Ecto neural progenitor cell (in vitro differentiated cells): ENCODE results near the gene GAL3ST1.
"Not testable (repeated sequence)": the region's sequence is repeated elsewhere in the genome, so short reads cannot be mapped to it uniquely, and the experiment has no call there.

Experiments used
- DNase-seq: peaks from one replicate; pipeline ENCODE4 v3.0.0-alpha.2; 2018; ENCODE audit warnings: low spot score

Gene GAL3ST1

DNA sequence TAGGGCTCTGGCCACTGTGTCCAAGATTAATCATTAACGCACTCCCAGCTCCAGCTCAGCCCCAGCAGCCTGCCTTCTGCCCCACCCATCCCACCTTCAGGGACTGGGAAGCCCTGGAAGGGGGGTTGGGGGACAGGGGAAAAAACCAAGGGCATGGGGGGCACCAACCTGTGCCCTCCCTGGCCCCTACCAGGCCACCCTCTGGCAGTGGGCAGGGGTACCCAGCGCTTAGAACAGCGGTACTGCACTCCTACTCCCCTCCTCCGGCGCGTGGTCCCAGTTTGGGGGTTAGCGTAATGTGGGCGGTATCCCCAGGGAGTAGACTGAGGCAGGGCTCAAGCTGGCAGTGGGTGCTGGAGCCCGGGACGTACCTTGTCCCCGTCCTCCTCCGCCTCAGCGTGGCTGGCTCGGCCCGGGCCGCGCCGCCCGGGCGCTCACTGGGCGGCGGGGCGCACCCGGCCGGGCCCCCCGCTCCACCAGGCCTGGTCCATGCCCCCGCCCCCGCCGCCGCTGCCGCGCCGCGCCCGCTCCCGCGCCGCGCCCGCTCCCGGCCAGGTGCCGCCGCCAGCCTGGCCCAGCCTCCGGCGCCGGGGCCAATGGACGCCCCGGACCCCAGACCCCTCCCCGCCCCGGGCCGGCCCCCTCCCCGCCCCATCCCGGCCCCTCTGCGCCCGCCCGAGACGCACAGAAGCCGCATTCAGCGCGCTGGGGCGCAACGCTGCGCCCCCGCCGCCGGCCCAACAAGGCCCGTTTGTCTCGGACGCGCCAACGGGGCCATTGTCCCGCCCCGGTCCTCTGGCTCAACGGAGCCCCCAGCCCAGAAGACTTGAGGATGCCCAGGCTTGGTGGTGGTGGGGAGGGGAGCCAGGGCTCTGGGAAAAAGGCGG, at the start of gene GAL3ST1:
GAL3ST1 (minus strand) TSS at position 571 of the 887 bp plus-strand sequence. CDS start 17,273 bp downstream, outside the sequence.
- peak; percentile 62 for DNase-seq

DNA sequence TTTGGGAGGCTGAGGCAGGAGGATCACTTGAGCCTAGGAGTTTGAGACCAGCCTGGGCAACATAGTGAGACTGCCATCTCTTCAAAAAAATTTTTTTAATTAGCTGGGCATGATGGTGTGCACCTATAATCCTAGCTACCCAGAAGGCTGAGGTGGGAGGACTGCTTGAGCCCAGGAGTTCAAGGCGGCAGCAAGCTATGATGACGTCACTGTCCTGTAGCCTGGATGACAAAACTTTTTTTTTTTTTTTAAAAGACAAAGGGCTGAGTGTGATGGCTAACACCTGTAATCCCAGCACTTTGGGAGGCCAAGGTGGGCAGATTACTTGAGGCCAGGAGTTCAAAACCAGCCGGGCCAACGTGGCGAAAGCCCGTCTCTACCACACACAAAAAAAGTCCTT, 45.4 kb upstream of the GAL3ST1 start:
- DNase-seq = not testable (repeated sequence)

DNA sequence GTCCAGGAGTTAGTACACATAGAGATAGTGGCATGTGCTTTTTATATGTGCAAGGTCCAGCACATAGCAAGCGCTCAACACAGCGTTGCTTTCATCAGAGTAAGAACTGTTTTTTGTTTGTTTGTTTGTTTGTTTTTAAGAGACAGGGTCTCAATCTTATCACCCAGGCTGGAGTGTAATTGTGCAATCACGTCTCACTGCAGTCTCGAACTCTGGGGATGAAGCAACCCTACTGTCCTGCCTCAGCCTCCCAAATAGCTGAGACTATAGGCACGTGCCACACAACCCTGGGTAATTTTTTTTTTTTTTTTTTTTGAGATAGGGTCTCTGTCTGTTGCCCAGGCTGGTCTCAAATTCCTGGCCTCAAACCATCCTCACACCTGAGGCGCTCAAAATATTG, 43.4 kb upstream of the GAL3ST1 start:
- no peak for DNase-seq

GRCh38 chr22:30615543-30615954, 41.1 kb upstream of the GAL3ST1 start:
- DNase-seq = no peak

- no peak for DNase-seq
These were observed 40.4 kb upstream of the GAL3ST1 start for GRCh38 chr22:30614879-30615278.

DNA sequence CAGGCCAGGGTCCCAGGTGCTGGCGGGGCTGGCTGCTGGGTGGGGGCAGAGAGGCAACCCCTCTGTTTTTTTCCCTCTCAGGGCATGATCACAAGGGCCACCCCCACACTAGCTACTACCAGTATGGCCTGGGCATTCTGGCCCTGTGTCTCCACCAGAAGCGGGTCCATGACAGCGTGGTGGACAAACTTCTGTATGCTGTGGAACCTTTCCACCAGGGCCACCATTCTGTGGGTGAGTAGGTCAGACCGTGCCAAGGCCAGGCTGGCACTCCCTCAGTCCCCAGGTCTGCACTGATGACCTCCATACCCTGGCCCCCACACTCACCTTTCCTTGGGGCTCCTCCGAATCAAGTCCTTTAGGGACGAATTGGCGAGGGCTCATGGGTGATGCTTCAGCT, 39.8 kb upstream of the GAL3ST1 start:
- no peak for DNase-seq

DNA sequence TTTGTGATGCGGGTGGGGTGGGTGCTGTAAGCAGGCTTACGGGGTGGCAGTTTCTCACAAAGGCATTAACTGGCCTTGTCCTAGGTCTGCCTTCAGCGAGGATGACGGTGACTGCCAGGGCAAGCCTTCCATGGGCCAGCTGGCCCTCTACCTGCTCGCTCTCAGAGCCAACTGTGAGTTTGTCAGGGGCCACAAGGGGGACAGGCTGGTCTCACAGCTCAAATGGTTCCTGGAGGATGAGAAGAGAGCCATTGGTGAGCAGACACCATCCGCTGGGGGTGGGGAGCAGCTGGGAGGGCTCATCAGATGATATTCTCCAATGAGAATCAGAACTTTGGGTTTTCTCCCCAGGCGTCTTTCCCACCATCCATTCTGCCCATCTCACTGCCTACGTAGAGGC, 38.3 kb upstream of the GAL3ST1 start:
- DNase-seq = no peak

DNA sequence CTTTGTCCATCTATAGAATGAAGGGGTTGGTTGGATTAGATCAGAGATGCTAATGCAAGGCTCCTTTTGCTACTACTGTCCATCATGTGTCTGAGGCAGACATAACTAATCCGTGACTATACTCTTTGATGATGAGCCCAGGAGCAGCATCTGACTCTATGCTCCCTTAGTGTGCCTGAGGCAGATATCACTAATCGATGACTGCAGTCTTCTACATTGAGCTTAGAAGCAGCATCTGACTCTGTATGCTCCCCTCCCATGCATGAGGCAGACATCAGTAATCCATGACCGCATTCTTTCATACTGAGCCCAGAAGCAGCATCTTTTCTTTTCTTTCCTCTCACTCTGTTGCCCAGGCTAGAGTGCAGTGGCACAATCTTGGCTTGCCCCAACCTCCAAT, 36.7 kb upstream of the GAL3ST1 start:
- DNase-seq = no peak

GRCh38 chr22:30610299-30610698, 35.8 kb upstream of the GAL3ST1 start:
- no peak for DNase-seq

DNA sequence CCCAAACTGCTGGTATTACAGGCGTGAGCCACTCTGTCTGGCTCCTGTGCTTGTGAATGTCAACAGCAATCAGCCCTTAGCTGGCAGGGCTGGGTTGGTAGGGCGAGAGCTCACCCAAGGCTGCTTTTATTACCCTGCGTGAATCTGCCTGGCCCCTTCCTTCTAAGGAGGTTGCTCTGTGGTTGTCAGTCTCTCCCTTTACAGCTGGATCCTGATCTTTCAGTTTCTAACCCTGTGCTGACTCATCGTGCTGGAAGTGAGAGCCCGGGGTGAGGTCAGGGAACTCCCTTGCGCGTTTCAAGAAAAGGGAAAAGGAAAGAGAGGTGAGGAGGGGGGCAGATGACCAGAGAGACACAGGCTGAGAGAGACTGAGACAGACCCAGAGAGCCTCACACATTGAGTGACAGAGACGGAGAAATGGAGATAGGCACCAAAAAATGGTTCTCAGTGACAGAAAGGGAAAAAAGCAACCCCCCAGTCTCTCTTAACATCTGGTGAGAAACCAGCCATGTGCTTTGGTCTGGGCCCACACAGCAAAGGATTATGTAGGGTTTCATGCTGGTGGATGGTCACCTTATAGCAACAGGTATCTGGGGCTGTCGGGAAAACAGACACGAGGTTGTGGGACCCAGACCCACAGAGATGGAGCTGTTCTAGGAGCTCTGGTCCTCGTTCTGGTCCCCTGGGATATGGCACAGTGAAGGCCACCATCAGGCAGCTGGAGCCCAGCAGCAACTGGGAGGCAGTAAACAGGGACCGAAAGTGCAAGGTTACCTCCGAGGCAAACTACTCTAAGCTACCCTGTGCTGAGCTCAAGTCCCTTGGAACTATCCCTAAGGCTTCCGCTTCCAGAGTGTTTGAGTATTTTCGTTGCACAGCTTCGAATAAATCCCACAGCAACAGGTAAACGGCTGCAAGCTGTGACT, 35.1 kb upstream of the GAL3ST1 start:
- DNase-seq = no peak

DNA sequence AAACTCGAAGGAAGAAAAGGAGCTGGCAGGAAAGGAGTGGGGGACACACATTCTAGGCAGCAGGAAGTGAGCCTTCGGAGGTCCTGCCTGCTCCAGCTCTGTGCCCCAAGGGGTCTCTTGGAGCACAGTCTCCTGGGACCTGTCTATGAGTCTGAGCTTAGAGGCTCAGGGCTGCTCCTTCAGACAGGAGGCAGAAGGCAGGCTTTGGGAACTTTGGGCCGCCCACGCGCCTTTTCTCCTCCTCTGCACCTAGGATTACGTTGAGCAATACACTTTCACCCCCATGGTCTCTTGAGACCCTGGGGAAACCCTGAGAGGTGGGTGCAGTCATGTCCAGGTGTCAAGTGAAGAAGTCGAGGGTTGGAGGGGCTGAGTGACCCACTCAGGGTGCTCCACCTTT, 33.5 kb upstream of the GAL3ST1 start:
- no peak for DNase-seq

DNA sequence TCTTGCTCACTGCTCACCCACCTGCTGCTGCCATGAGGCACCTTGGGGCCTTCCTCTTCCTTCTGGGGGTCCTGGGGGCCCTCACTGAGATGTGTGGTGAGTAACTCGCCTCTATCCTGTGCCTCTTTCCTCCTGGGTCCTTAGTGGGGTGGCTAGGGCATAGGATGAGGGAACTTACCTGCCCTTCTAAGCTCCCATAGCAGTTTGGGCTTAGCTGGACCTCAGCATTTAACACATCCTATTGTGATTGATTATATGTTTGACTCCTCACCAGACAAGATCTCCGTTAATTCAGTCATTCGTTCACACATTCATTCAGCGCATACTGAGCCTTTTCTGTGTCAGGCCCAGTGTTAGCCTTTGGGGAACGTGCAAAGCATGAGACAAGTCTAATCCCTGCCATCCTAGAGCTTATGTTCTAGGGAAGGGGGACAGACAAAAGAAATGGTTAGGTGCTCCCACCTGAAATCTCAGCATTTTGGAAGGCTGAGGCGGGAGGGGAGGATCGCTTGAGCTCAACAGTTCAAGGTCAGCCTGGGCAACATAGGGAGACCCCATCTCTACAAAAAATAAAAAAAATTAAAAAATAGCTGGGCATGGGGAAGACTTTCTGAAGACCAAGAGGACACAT, 33.0 kb upstream of the GAL3ST1 start:
- DNase-seq = no peak

- peak; percentile 92 for DNase-seq
These were observed 32.2 kb upstream of the GAL3ST1 start, which contains the start of gene TCN2 for GRCh38 chr22:30606455-30607299. Gene TCN2 (plus strand): TSS chr22:30607174. CDS start chr22:30607332, 158 bp downstream.

GRCh38 chr22:30605449-30606110, 31.1 kb upstream of the GAL3ST1 start:
- DNase-seq = peak; percentile 58

GRCh38 chr22:30604723-30605122, 30.3 kb upstream of the GAL3ST1 start:
- no peak for DNase-seq

GRCh38 chr22:30603801-30604200, 29.3 kb upstream of the GAL3ST1 start:
- DNase-seq = no peak

DNA sequence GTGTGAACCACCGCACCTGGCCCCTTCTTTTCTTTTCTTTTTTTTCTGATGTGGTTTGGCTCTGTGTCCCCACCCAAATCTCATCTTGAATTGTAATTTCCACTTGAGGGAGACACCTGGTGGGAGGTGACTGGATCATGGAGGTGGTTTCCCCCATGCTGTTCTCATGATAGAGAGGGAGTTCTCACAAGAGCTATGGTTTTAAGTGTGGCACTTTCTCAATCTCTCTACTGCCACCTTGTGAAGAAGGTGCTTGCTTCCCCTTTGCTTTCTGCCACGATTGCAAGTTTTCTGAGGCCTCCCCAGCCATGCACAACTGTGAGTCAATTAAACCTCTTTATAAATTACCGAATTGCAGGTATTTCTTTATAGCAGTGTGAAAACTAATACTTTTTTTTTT, 27.6 kb upstream of the GAL3ST1 start:
- no peak for DNase-seq

DNA sequence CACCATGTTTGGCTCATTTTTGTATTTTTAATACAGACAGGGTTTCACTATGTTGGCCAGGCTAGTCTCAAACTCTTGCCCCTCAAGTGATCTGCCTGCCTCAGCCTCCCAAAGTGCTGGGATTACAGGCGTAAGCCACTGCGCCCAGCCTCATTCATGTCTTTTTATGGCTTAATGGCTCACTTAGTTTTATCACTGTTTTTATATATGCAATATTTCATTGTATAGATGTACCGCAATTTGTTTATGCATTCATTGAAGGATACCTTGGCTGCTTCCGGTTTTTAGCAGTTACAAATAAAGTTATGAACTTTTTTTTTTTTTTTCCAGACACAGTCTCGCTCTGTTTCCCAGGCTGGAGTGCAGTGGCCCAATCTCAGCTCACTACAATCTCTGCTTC, 27.0 kb upstream of the GAL3ST1 start:
- no peak for DNase-seq

DNA sequence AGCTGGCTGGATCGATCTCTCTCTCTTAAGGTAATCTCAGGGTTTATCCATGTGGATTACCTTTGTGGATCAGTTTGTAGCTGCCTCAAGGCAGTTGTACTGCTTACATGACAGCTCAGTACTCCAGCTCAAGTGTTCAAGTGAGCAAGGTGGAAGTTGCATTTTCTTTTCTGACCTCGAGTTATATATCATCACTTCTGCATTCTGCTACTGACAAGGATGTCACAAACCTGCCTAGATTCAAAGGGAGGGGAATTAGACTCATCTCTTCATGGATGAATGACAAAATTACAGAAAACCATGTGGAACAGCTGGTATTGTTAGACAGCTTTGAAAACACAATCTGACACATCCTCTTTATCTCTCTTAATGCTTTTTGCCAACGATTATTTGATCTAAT, 26.5 kb upstream of the GAL3ST1 start:
- no peak for DNase-seq

- DNase-seq = no peak
These were observed 24.5 kb upstream of the GAL3ST1 start for GRCh38 chr22:30598986-30599385.

DNA sequence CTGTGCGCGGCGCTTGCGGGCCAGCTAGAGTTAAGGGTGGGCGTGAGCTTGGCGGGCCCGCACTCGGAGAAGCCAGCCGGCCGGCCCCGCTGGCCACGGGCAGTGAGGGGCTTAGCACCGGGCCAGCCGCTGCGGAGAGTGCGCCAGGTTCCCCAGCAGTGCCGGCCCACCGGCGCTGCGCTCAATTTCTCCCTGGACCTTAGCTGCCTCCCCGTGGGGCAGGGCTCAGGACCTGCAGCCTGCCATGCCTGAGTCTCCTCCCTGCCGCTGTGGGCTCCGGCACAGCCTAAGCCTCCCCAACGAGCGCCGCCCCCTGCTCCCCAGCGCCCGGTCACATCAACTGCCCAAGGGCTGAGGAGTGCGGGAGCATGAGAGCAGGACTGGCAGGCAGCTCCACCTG, 22.4 kb upstream of the GAL3ST1 start:
- DNase-seq = no peak
